Breast epithelium (tissue), 4 donors: Measurements from ENCODE around the gene ZIM2. TPM values are rescaled to one million over a fixed set of nuclear protein-coding genes. Genes with fewer than 3 reads are reported as not detected.

Experiments used
- DNase-seq, 2 donors: peaks; one replicate each; pipeline ENCODE4 v3.0.0-alpha.2; 2019; ENCODE audit warnings: low spot score in 2 of 2
- H3K27ac ChIP-seq, 2 donors: fragments of 200-600 bp; sonication (generic) in 1 of 2; one replicate each; pipeline ENCODE4 v1.5.1; 2016 to 2019; ENCODE audit warnings: mild to moderate bottlenecking in 1 of 2
- H3K27me3 ChIP-seq, 2 donors: fragments of 200-600 bp; sonication (generic) in 1 of 2; one replicate each; pipeline versions ENCODE4 v1.5.1 to v1.6.0; 2017 to 2019; ENCODE audit warnings: control low read depth in 1 of 2, mild to moderate bottlenecking in 1 of 2
- H3K36me3 ChIP-seq: fragments of 200-600 bp; one replicate; pipeline ENCODE4 v1.5.1; 2019
- H3K4me1 ChIP-seq, 2 donors: fragments of 200-600 bp; sonication (generic); one replicate each; pipeline ENCODE4 v1.5.1; 2016 to 2019; ENCODE audit warnings: control low read depth in 1 of 2
- H3K4me3 ChIP-seq, 3 donors: fragments of 200-600 bp; sonication (generic); 1 replicate in 2 of 3; 2 replicates in 1 of 3; pipeline ENCODE4 v1.5.1; 2016 to 2019; ENCODE audit warnings: mild to moderate bottlenecking in 3 of 3, moderate library complexity in 2 of 3
- H3K9me3 ChIP-seq, 2 donors: fragments of 200-600 bp; sonication (generic) in 1 of 2; one replicate each; pipeline ENCODE4 v1.5.1; 2016 to 2019; ENCODE audit warnings: control low read depth in 1 of 2
- CTCF ChIP-seq, 3 donors: fragments of 450-650 bp; IDR thresholded peaks; one replicate each; pipeline ENCODE4 v1.5.1; 2016 to 2017; ENCODE audit warnings: antibody characterized with exemption in 3 of 3, mild to moderate bottlenecking in 3 of 3, moderate library complexity in 3 of 3
- POLR2A ChIP-seq: fragments of 450-650 bp; IDR thresholded peaks from one replicate; pipeline ENCODE4 v1.6.1; 2016; ENCODE audit warnings: antibody characterized with exemption, mild to moderate bottlenecking, moderate library complexity
- POLR2AphosphoS5 ChIP-seq, 3 donors: sonication (generic); formaldehyde crosslinking; IDR thresholded peaks; one replicate each; pipeline ENCODE4 v1.6.1; 2017; ENCODE audit warnings: antibody characterized with exemption in 3 of 3
- intact Hi-C: fragments of 100-400 bp; cut with DNase I; formaldehyde crosslinking; loops from one replicate; pipeline ENCODE4 v1.15.1; 2023; ENCODE audit warnings: low total_unique reads
- total RNA-seq, 3 donors: library from RNA; depleted of rRNA; stranded (reverse); fragments of >200 nt; gene quantifications; one replicate each; pipeline ENCODE4 v1.1.0, GENCODE V29; 2016

ZIM2 gene
- total RNA-seq, 3 donors from 2014 or later = 0.48 to 1.6 (median 1.3) TPM

- intact Hi-C loops = no loop called here
- DNase-seq = no peak
- no peaks in the 10 kb centered on the region for H3K4me1 ChIP-seq
- no peak overlapping the region for H3K27ac ChIP-seq
- no peak overlapping the region for H3K4me3 ChIP-seq
- H3K27me3 ChIP-seq = no peaks in the 10 kb centered on the region
- no peaks in the 10 kb centered on the region for H3K9me3 ChIP-seq
- no peaks in the 10 kb centered on the region for H3K36me3 ChIP-seq
- TF ChIP-seq POLR2AphosphoS5 (IDR thresholded peaks at IDR 0.05) = no peak
- no peak for TF ChIP-seq POLR2A
- no peak for TF ChIP-seq CTCF (IDR thresholded peaks at IDR 0.05)
Measured at GRCh38 chr19:56832352-56832928, 8.1 kb downstream of the ZIM2 start.

- no peaks in the 10 kb centered on the region for H3K4me1 ChIP-seq
- H3K4me3 ChIP-seq = no peak overlapping the region
- intact Hi-C loops = no loop called here
- TF ChIP-seq POLR2A (no peak), CTCF (IDR thresholded peaks at IDR 0.05) (no peak), POLR2AphosphoS5 (IDR thresholded peaks at IDR 0.05) (no peak)
- no peaks in the 10 kb centered on the region for H3K36me3 ChIP-seq
- no peaks in the 10 kb centered on the region for H3K27me3 ChIP-seq
- H3K27ac ChIP-seq = no peak overlapping the region
- DNase-seq = no peak
- H3K9me3 ChIP-seq = no peaks in the 10 kb centered on the region
Measured at GRCh38 chr19:56831255-56831654, 9.3 kb downstream of the ZIM2 start.

- H3K27me3 ChIP-seq = no peaks in the 10 kb centered on the region
- TF ChIP-seq POLR2A = no peak
- TF ChIP-seq CTCF (IDR thresholded peaks at IDR 0.05) = no peak
- no peak for TF ChIP-seq POLR2AphosphoS5 (IDR thresholded peaks at IDR 0.05)
- no peaks in the 10 kb centered on the region for H3K36me3 ChIP-seq
- no peak for DNase-seq
- H3K27ac ChIP-seq = no peak overlapping the region
- intact Hi-C loops = no loop called here
- H3K4me3 ChIP-seq = no peak overlapping the region
- no peaks in the 10 kb centered on the region for H3K4me1 ChIP-seq
- H3K9me3 ChIP-seq = no peaks in the 10 kb centered on the region
Measured at GRCh38 chr19:56829596-56829995, 10.9 kb downstream of the ZIM2 start.

GRCh38 chr19:56827708-56828107 is 12.8 kb downstream of the ZIM2 start:
- Histone ChIP-seq H3K36me3 (no peaks in the 10 kb centered on the region), H3K27ac (no peak overlapping the region), H3K9me3 (no peaks in the 10 kb centered on the region), H3K27me3 (no peaks in the 10 kb centered on the region), H3K4me1 (no peaks in the 10 kb centered on the region), H3K4me3 (no peak overlapping the region)
- no peak for TF ChIP-seq POLR2AphosphoS5 (IDR thresholded peaks at IDR 0.05)
- TF ChIP-seq CTCF (IDR thresholded peaks at IDR 0.05) = no peak
- TF ChIP-seq POLR2A = no peak
- no peak for DNase-seq
- intact Hi-C loops = no loop called here

GRCh38 chr19:56823956-56824355 is 16.6 kb downstream of the ZIM2 start:
- Histone ChIP-seq H3K27ac (no peak overlapping the region), H3K36me3 (no peaks in the 10 kb centered on the region), H3K27me3 (no peaks in the 10 kb centered on the region), H3K9me3 (no peaks in the 10 kb centered on the region), H3K4me3 (no peak overlapping the region), H3K4me1 (no peaks in the 10 kb centered on the region)
- DNase-seq = no peak
- TF ChIP-seq POLR2AphosphoS5 (IDR thresholded peaks at IDR 0.05) (no peak), POLR2A (no peak), CTCF (IDR thresholded peaks at IDR 0.05) (no peak)
- intact Hi-C loops = no loop called here
